ENCODE measurements around the gene UAP1L1.

GRCh38 chr9:137123468-137123837 lies 46.1 kb downstream of the UAP1L1 start:
- TF ChIP-seq YY1 (IDR thresholded peaks at IDR 0.05; ENCODE audit: insufficient read depth, insufficient read length) (no peak), SUZ12 (IDR thresholded peaks at IDR 0.05; ENCODE audit: extremely low read depth, insufficient read depth, insufficient read length) (no peak)

Data from NT2/D1 (cell line).